ENCODE results near the gene SRSF5. TPM values are rescaled to one million over a fixed set of nuclear protein-coding genes. Genes with fewer than 3 reads are reported as not detected.

The SRSF5 gene
- total RNA-seq, 1 donor from 2014 or later: 279 TPM

DNA sequence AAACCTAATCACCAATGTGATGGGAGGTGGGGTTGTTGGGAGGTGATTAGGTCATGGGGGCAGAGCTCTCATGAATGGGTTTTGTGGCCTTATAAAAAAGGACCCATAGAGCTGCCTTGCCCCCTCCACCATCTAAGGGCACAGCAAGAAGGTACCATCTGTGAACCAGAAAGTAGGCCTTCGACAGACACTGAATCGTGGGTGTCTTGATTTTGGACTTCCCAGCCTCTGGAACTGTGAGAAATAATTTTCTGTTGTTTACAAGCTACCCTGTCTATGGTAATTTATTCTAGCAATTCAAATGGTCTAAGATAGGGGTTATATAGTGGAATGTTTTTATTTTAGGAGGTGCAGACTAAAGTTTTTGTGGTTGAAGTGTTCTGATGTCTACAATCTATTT, 38.0 kb downstream of the SRSF5 start:
- H3K27ac Mint-ChIP-seq (ENCODE audit: unreplicated experiment): no peak overlapping the region
- no peak overlapping the region for H3K4me3 Mint-ChIP-seq (ENCODE audit: unreplicated experiment)
- peaks cover 32% of the 10 kb centered on the region for H3K27me3 Mint-ChIP-seq (ENCODE audit: unreplicated experiment)

DNA sequence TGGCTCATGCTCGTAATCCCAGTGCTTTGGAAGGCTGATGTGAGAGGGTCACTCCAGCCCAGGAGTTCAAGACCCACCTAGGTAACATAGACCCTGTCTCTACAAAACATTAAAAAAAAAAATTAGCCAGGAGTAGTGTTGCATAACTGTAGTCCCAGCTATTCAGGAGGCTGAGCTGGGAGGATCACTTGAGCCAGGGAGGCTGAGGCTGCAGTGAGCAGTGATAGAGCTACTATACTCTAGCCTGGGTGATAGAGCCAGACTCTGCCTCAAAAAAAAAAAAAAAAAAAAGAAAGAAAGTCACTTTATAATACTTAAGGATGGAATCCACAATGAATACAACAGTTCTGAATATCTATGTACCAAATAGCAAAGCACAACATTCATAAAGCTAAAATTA, 40.2 kb downstream of the SRSF5 start:
- Mint-ChIP-seq H3K27ac (ENCODE audit: unreplicated experiment) (no peak overlapping the region), H3K4me3 (ENCODE audit: unreplicated experiment) (no peak overlapping the region), H3K9me3 (ENCODE audit: unreplicated experiment) (no peaks in the 10 kb centered on the region), H3K4me1 (ENCODE audit: unreplicated experiment) (no peaks in the 10 kb centered on the region), H3K36me3 (ENCODE audit: unreplicated experiment) (no peaks in the 10 kb centered on the region), H3K27me3 (ENCODE audit: unreplicated experiment) (peaks cover 36% of the 10 kb centered on the region)
- TF ChIP-seq, protein P1, sequence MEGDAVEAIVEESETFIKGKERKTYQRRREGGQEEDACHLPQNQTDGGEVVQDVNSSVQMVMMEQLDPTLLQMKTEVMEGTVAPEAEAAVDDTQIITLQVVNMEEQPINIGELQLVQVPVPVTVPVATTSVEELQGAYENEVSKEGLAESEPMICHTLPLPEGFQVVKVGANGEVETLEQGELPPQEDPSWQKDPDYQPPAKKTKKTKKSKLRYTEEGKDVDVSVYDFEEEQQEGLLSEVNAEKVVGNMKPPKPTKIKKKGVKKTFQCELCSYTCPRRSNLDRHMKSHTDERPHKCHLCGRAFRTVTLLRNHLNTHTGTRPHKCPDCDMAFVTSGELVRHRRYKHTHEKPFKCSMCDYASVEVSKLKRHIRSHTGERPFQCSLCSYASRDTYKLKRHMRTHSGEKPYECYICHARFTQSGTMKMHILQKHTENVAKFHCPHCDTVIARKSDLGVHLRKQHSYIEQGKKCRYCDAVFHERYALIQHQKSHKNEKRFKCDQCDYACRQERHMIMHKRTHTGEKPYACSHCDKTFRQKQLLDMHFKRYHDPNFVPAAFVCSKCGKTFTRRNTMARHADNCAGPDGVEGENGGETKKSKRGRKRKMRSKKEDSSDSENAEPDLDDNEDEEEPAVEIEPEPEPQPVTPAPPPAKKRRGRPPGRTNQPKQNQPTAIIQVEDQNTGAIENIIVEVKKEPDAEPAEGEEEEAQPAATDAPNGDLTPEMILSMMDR (IDR thresholded peaks at IDR 0.05): no peak
- no peak for DNase-seq (ENCODE audit: extremely low spot score, unreplicated experiment)

More for the DNA sequence above, 38.0 kb downstream of the SRSF5 start:
- TF ChIP-seq, protein P1 (IDR thresholded peaks at IDR 0.05): no peak
- DNase-seq (ENCODE audit: extremely low spot score, unreplicated experiment): peak; percentile 25
- peaks cover 5% of the 10 kb centered on the region for H3K9me3 Mint-ChIP-seq (ENCODE audit: unreplicated experiment)
- H3K36me3 Mint-ChIP-seq (ENCODE audit: unreplicated experiment): no peaks in the 10 kb centered on the region
- no peaks in the 10 kb centered on the region for H3K4me1 Mint-ChIP-seq (ENCODE audit: unreplicated experiment)

GRCh38 chr14:69808919-69809808, 42.2 kb downstream of the SRSF5 start:
- no peaks in the 10 kb centered on the region for H3K9me3 Mint-ChIP-seq (ENCODE audit: unreplicated experiment)
- TF ChIP-seq, protein P1 (IDR thresholded peaks at IDR 0.05): no peak
- no peak overlapping the region for H3K4me3 Mint-ChIP-seq (ENCODE audit: unreplicated experiment)
- peaks cover 43% of the 10 kb centered on the region for H3K27me3 Mint-ChIP-seq (ENCODE audit: unreplicated experiment)
- peak; percentile 67 for DNase-seq (ENCODE audit: extremely low spot score, unreplicated experiment)
- no peak overlapping the region for H3K27ac Mint-ChIP-seq (ENCODE audit: unreplicated experiment)
- no peaks in the 10 kb centered on the region for H3K36me3 Mint-ChIP-seq (ENCODE audit: unreplicated experiment)
- no peaks in the 10 kb centered on the region for H3K4me1 Mint-ChIP-seq (ENCODE audit: unreplicated experiment)

GRCh38 chr14:69811227-69811867, 44.4 kb downstream of the SRSF5 start:
- H3K27me3 Mint-ChIP-seq (ENCODE audit: unreplicated experiment): peaks cover 32% of the 10 kb centered on the region

More at GRCh38 chr14:69811227-69811867, 44.4 kb downstream of the SRSF5 start:
- Mint-ChIP-seq H3K36me3 (ENCODE audit: unreplicated experiment) (no peaks in the 10 kb centered on the region), H3K27ac (ENCODE audit: unreplicated experiment) (no peak overlapping the region), H3K9me3 (ENCODE audit: unreplicated experiment) (no peaks in the 10 kb centered on the region), H3K4me3 (ENCODE audit: unreplicated experiment) (no peak overlapping the region), H3K4me1 (ENCODE audit: unreplicated experiment) (no peaks in the 10 kb centered on the region)
- peak; percentile 69 for DNase-seq (ENCODE audit: extremely low spot score, unreplicated experiment)
- TF ChIP-seq, protein P1 (IDR thresholded peaks at IDR 0.05): no peak

All from osteocyte (in vitro differentiated cells).